ENCODE results near the gene KCND2. TPM values are rescaled to one million over a fixed set of nuclear protein-coding genes. Genes with fewer than 3 reads are reported as not detected.

Gene KCND2
- total RNA-seq, 1 donor from 2014 or later: 0.61 TPM

- H3K27me3 Mint-ChIP-seq (ENCODE audit: low read depth): no peaks in the 10 kb centered on the region
- no peak for TF ChIP-seq CTCF (conservative IDR thresholded peaks at IDR 0.05)
- peaks cover 10% of the 10 kb centered on the region for H3K4me1 Mint-ChIP-seq
- peak overlapping the region; percentile 29 for H3K27ac Mint-ChIP-seq (ENCODE audit: unreplicated experiment)
- DNase-seq (ENCODE audit: low read depth, low spot score): no peak
- no peak overlapping the region for H3K4me3 Mint-ChIP-seq
- no peaks in the 10 kb centered on the region for H3K9me3 Mint-ChIP-seq
- H3K36me3 Mint-ChIP-seq (ENCODE audit: low read depth): no peaks in the 10 kb centered on the region
Measured at GRCh38 chr7:120582916-120583315, 309.9 kb downstream of the KCND2 start.

- H3K4me3 Mint-ChIP-seq: no peak overlapping the region
- DNase-seq (ENCODE audit: low read depth, low spot score): no peak
- no peak overlapping the region for H3K27ac Mint-ChIP-seq (ENCODE audit: unreplicated experiment)
- H3K4me1 Mint-ChIP-seq: peaks cover 13% of the 10 kb centered on the region
- no peaks in the 10 kb centered on the region for H3K27me3 Mint-ChIP-seq (ENCODE audit: low read depth)
- no peaks in the 10 kb centered on the region for H3K9me3 Mint-ChIP-seq
- H3K36me3 Mint-ChIP-seq (ENCODE audit: low read depth): no peaks in the 10 kb centered on the region
- no peak for TF ChIP-seq CTCF (conservative IDR thresholded peaks at IDR 0.05)
Measured at GRCh38 chr7:120583899-120584586, 311.1 kb downstream of the KCND2 start.

GRCh38 chr7:120586571-120586970 lies 313.6 kb downstream of the KCND2 start:
- Mint-ChIP-seq H3K27ac (ENCODE audit: unreplicated experiment) (no peak overlapping the region), H3K36me3 (ENCODE audit: low read depth) (no peaks in the 10 kb centered on the region), H3K4me1 (peaks cover 13% of the 10 kb centered on the region), H3K27me3 (ENCODE audit: low read depth) (no peaks in the 10 kb centered on the region), H3K4me3 (no peak overlapping the region), H3K9me3 (no peaks in the 10 kb centered on the region)
- DNase-seq (ENCODE audit: low read depth, low spot score): no peak
- TF ChIP-seq CTCF (conservative IDR thresholded peaks at IDR 0.05): no peak

GRCh38 chr7:120587243-120587642 lies 314.3 kb downstream of the KCND2 start:
- no peak overlapping the region for H3K4me3 Mint-ChIP-seq
- H3K27me3 Mint-ChIP-seq (ENCODE audit: low read depth): no peaks in the 10 kb centered on the region
- TF ChIP-seq CTCF (conservative IDR thresholded peaks at IDR 0.05): no peak
- no peak overlapping the region for H3K27ac Mint-ChIP-seq (ENCODE audit: unreplicated experiment)
- DNase-seq (ENCODE audit: low read depth, low spot score): no peak
- H3K36me3 Mint-ChIP-seq (ENCODE audit: low read depth): no peaks in the 10 kb centered on the region
- H3K4me1 Mint-ChIP-seq: peaks cover 13% of the 10 kb centered on the region
- no peaks in the 10 kb centered on the region for H3K9me3 Mint-ChIP-seq

- DNase-seq (ENCODE audit: low read depth, low spot score): no peak
- H3K9me3 Mint-ChIP-seq: no peaks in the 10 kb centered on the region
- H3K27me3 Mint-ChIP-seq (ENCODE audit: low read depth): no peaks in the 10 kb centered on the region
- peaks cover 13% of the 10 kb centered on the region for H3K4me1 Mint-ChIP-seq
- H3K36me3 Mint-ChIP-seq (ENCODE audit: low read depth): no peaks in the 10 kb centered on the region
- H3K4me3 Mint-ChIP-seq: no peak overlapping the region
- TF ChIP-seq CTCF (conservative IDR thresholded peaks at IDR 0.05): no peak
- no peak overlapping the region for H3K27ac Mint-ChIP-seq (ENCODE audit: unreplicated experiment)
Measured at GRCh38 chr7:120588416-120588815, 315.4 kb downstream of the KCND2 start.

Data from neural crest cell (in vitro differentiated cells).